Prostate gland (tissue), 2 donors: ENCODE measurements around the gene ALDH8A1. TPM values are rescaled to one million over a fixed set of nuclear protein-coding genes. Genes with fewer than 3 reads are reported as not detected.

Source experiments
- DNase-seq: peaks from one replicate; pipeline ENCODE4 v3.0.0-alpha.2; 2019; ENCODE audit warnings: low spot score
- H3K27ac ChIP-seq, 2 donors: fragments of 200-600 bp; sonication (generic); 2 replicates each; pipeline ENCODE4 v1.5.1; 2017 to 2019
- H3K27me3 ChIP-seq: fragments of 200-600 bp; sonication (generic); replicated peaks from 2 replicates; pipeline ENCODE4 v1.5.1; 2019; ENCODE audit not compliant: insufficient read depth
- H3K36me3 ChIP-seq, 2 donors: fragments of 200-600 bp; sonication (generic); 1 replicate in 1 of 2; 2 replicates in 1 of 2; pipeline versions ENCODE4 v1.5.1 to v1.8.1; 2017 to 2019
- H3K4me1 ChIP-seq: fragments of 200-600 bp; sonication (generic); replicated peaks from 2 replicates; pipeline ENCODE4 v1.5.1; 2019
- H3K4me3 ChIP-seq, 2 donors: fragments of 200-600 bp; sonication (generic); 2 replicates each; pipeline ENCODE4 v1.5.1; 2017 to 2019
- H3K9me3 ChIP-seq: fragments of 200-600 bp; sonication (generic); 2 replicates; pipeline ENCODE4 v1.5.1; 2017
- CTCF ChIP-seq, 4 experiments: fragments of 200-600 bp in 2 of 4; fragments of 450-650 bp in 2 of 4; sonication (generic) in 2 of 4; IDR thresholded peaks; 1 replicate in 3 of 4; 2 replicates in 1 of 4; pipeline ENCODE4 v1.5.1; 2016 to 2019; ENCODE audit warnings: antibody characterized with exemption in 4 of 4, mild to moderate bottlenecking in 2 of 4, moderate library complexity in 2 of 4
- POLR2A ChIP-seq: fragments of 450-650 bp; IDR thresholded peaks from one replicate; pipeline ENCODE4 v1.6.1; 2016; ENCODE audit warnings: antibody characterized with exemption, mild to moderate bottlenecking
- POLR2AphosphoS5 ChIP-seq: sonication (generic); formaldehyde crosslinking; IDR thresholded peaks from one replicate; pipeline ENCODE4 v1.6.1; 2017; ENCODE audit warnings: antibody characterized with exemption
- whole genome bisulfite sequencing: methylation state at CpG from one replicate; pipeline ENCODE4 v1.1.5; 2018; 5-methylcytosine and 5-hydroxymethylcytosine counted together
- intact Hi-C: fragments of 100-400 bp; cut with DNase I; formaldehyde crosslinking; loops from one replicate; pipeline ENCODE4 v1.14.2; 2022
- microRNA-seq: library from miRNA; unstranded; fragments of <30 nt; microRNA quantifications from one replicate; pipeline ENCODE4, GENCODE V29; 2016
- total RNA-seq, 2 donors: library from RNA; depleted of rRNA; stranded (reverse); fragments of >200 nt; gene quantifications; one replicate each; pipeline ENCODE4 v1.1.0, GENCODE V29; 2016

ALDH8A1 gene
- total RNA-seq, 2 donors from 2014 or later, result 7.6 TPM; not detected in 1

- H3K27ac ChIP-seq, result no peak overlapping the region
- no peaks in the 10 kb centered on the region for H3K4me1 ChIP-seq
- TF ChIP-seq CTCF (IDR thresholded peaks at IDR 0.05) (no peak), POLR2AphosphoS5 (no peak), POLR2A (no peak)
- WGBS, result 89% methylated on average over 7 of the region's 7 CpGs
- no peaks in the 10 kb centered on the region for H3K27me3 ChIP-seq
- H3K36me3 ChIP-seq, result no peaks in the 10 kb centered on the region
- intact Hi-C loops, result loop anchor here (10.0 kb wide), 1 partner anchor 229 kb away; no protein-coding TSS in a partner anchor
- no peak for DNase-seq
- no peak overlapping the region for H3K4me3 ChIP-seq
- no peaks in the 10 kb centered on the region for H3K9me3 ChIP-seq
These were observed 76.2 kb downstream of the ALDH8A1 start for GRCh38 chr6:134873500-134874388.

GRCh38 chr6:134870677-134871498, 79.0 kb downstream of the ALDH8A1 start:
- no peaks in the 10 kb centered on the region for H3K36me3 ChIP-seq
- intact Hi-C loops, result loop anchor here (10.0 kb wide), 1 partner anchor 226 kb away; no protein-coding TSS in a partner anchor
- TF ChIP-seq POLR2A (no peak), POLR2AphosphoS5 (no peak), CTCF (IDR thresholded peaks at IDR 0.05) (no peak)
- H3K4me1 ChIP-seq, result no peaks in the 10 kb centered on the region
- no peak overlapping the region for H3K27ac ChIP-seq
- no peaks in the 10 kb centered on the region for H3K9me3 ChIP-seq
- DNase-seq, result no peak
- no peak overlapping the region for H3K4me3 ChIP-seq
- WGBS, result 84% methylated on average over 9 of the region's 9 CpGs
- no peaks in the 10 kb centered on the region for H3K27me3 ChIP-seq

- TF ChIP-seq POLR2AphosphoS5 (no peak), POLR2A (no peak), CTCF (IDR thresholded peaks at IDR 0.05) (no peak)
- no peaks in the 10 kb centered on the region for H3K36me3 ChIP-seq
- H3K27me3 ChIP-seq, result no peaks in the 10 kb centered on the region
- no peak overlapping the region for H3K27ac ChIP-seq
- DNase-seq, result no peak
- intact Hi-C loops, result no loop called here
- 91% methylated on average over 3 of the region's 3 CpGs for WGBS
- H3K9me3 ChIP-seq, result no peaks in the 10 kb centered on the region
- H3K4me3 ChIP-seq, result no peak overlapping the region
- no peaks in the 10 kb centered on the region for H3K4me1 ChIP-seq
These were observed 81.1 kb downstream of the ALDH8A1 start for GRCh38 chr6:134868812-134869211.

Small RNA genes within 50 kb of the gene (microRNA-seq; reads per million reads assigned to microRNA genes)
- not detected for gene MIR3662

Other genes starting within 250 kb of the ALDH8A1 start
- 10 to 100 TPM; 54.2 to 72.1 TPM for gene HBS1L, start 104.7 kb upstream of the ALDH8A1 start, total RNA-seq
- gene MYB, start 231.2 kb upstream of the ALDH8A1 start, total RNA-seq, result 1 to 10 TPM; 4.3 to 7.2 TPM